HG03378 (cell line): Measurements from ENCODE around the gene NEK6.

ENCODE experiments used
- ATAC-seq: cut with Tn5 transposase; IDR thresholded peaks from one replicate; pipeline ENCODE4 v1.9.1; 2021; ENCODE audit warnings: mild to moderate bottlenecking, moderate library complexity; ENCODE audit not compliant: unreplicated experiment

Gene NEK6

GRCh38 chr9:124340219-124341069 is 82.7 kb downstream of the NEK6 start:
- no peak for ATAC-seq

GRCh38 chr9:124341455-124342170 is 83.9 kb downstream of the NEK6 start:
- ATAC-seq, result no peak

GRCh38 chr9:124342402-124342775 is 84.6 kb downstream of the NEK6 start:
- no peak for ATAC-seq

- no peak for ATAC-seq
These were observed 85.2 kb downstream of the NEK6 start for GRCh38 chr9:124342776-124343485.

GRCh38 chr9:124343533-124344290 is 86.0 kb downstream of the NEK6 start:
- ATAC-seq, result no peak

GRCh38 chr9:124344291-124345050 is 86.7 kb downstream of the NEK6 start:
- no peak for ATAC-seq

GRCh38 chr9:124345063-124345462 is 87.3 kb downstream of the NEK6 start:
- no peak for ATAC-seq

GRCh38 chr9:124345751-124346281 is 88.1 kb downstream of the NEK6 start:
- no peak for ATAC-seq

GRCh38 chr9:124346347-124347163 is 88.8 kb downstream of the NEK6 start:
- ATAC-seq, result no peak

GRCh38 chr9:124347206-124347967 is 89.6 kb downstream of the NEK6 start:
- no peak for ATAC-seq

GRCh38 chr9:124347968-124348358 is 90.2 kb downstream of the NEK6 start:
- ATAC-seq, result no peak

GRCh38 chr9:124348363-124348762 is 90.6 kb downstream of the NEK6 start:
- ATAC-seq, result no peak

- ATAC-seq, result no peak
These were observed 91.1 kb downstream of the NEK6 start for GRCh38 chr9:124348831-124349230.

GRCh38 chr9:124349267-124349666 is 91.5 kb downstream of the NEK6 start:
- no peak for ATAC-seq

- no peak for ATAC-seq
These were observed 92.1 kb downstream of the NEK6 start for GRCh38 chr9:124349675-124350493.

- no peak for ATAC-seq
These were observed 92.9 kb downstream of the NEK6 start for GRCh38 chr9:124350494-124351263.
